Measurements from ENCODE around the gene CDC40. TPM values are rescaled to one million over a fixed set of nuclear protein-coding genes. Genes with fewer than 3 reads are reported as not detected.

CDC40 gene
- total and polyA plus RNA-seq, 10 of the 15 experiments (the other 5 are each of a cell fraction or from before 2014, with no cell fraction given): 20.1 to 35.5 (median 26.1) TPM

GRCh38 chr6:110266996-110267395, 86.8 kb downstream of the CDC40 start:
- Histone ChIP-seq H3K9ac (ENCODE audit: control insufficient read depth, insufficient read depth, low read length) (no peak overlapping the region), H3K9me3 (replicated peaks; ENCODE audit: control insufficient read depth, insufficient read depth, low read length) (no peaks in the 10 kb centered on the region), H2AFZ (ENCODE audit: control insufficient read depth, low read depth, low read length) (no peak overlapping the region), H3K36me3 (ENCODE audit: control insufficient read depth in 2 of 2, insufficient read depth in 2 of 2, low read length in 1 of 2) (no peaks in the 10 kb centered on the region), H4K20me1 (ENCODE audit: control insufficient read depth, insufficient read depth) (no peaks in the 10 kb centered on the region), H3K4me1 (ENCODE audit: control insufficient read depth, insufficient read depth, low read length) (no peaks in the 10 kb centered on the region), H3K4me2 (ENCODE audit: control insufficient read depth, insufficient read depth) (no peak overlapping the region), H3K27ac (ENCODE audit: control insufficient read depth, insufficient read depth) (no peak overlapping the region), H3K79me2 (ENCODE audit: control insufficient read depth, insufficient read depth, low read length) (no peaks in the 10 kb centered on the region), H3K4me3 (no peak overlapping the region), H3K27me3 (replicated peaks in 1 of 2; ENCODE audit: control insufficient read depth in 2 of 2, insufficient read depth in 2 of 2, low read length in 1 of 2) (no peaks in the 10 kb centered on the region)
- ATAC-seq (no peak), DNase-seq (ENCODE audit: low read depth, low spot score) (no peak), FAIRE-seq (no peak)
- no TSS peak for BruUV-seq (replicated peaks)
- ChIA-PET POLR2A (no interaction called here), CTCF (no interaction called here), SMC1A (ENCODE audit: uncharacterized antibody, unreplicated experiment) (no interaction called here), RAD21 (ENCODE audit: unreplicated experiment) (no interaction called here)
- in situ Hi-C loops (cut with MboI) (no loop called here), intact Hi-C loops (cut with micrococcal nuclease; ENCODE audit: unreplicated experiment) (no loop called here)
- TF ChIP-seq NRF1 (conservative IDR thresholded peaks at IDR 0.05; ENCODE audit: low read depth, low read length) (no peak), SREBF2 (IDR thresholded peaks at IDR 0.05; ENCODE audit: low read length) (no peak), ZNF207 (IDR thresholded peaks at IDR 0.05; ENCODE audit: borderline replicate concordance) (no peak), IKZF1 (conservative IDR thresholded peaks at IDR 0.05) (no peak), ZNF384 (IDR thresholded peaks at IDR 0.05; ENCODE audit: borderline replicate concordance, low read depth, low read length) (no peak), SUPT20H (IDR thresholded peaks at IDR 0.05; ENCODE audit: borderline replicate concordance, control insufficient read depth, low read depth, low read length) (no peak), E2F4 (IDR thresholded peaks at IDR 0.05; ENCODE audit: low read depth, low read length) (no peak), MTA2 (IDR thresholded peaks at IDR 0.05; ENCODE audit: low read depth) (no peak), RELA (IDR thresholded peaks at IDR 0.05; ENCODE audit: borderline replicate concordance, partially characterized antibody) (no peak), NR2C2 (IDR thresholded peaks at IDR 0.05; ENCODE audit: borderline replicate concordance, control insufficient read depth, insufficient read length, low read depth) (no peak), STAT1 (conservative IDR thresholded peaks at IDR 0.05) (no peak), EGR1 (IDR thresholded peaks at IDR 0.05; ENCODE audit: borderline replicate concordance in 1 of 2, low read depth in 2 of 2, low read length in 2 of 2) (no peak), SIN3A (IDR thresholded peaks at IDR 0.05; ENCODE audit: low read depth, low read length) (no peak), SUZ12 (IDR thresholded peaks at IDR 0.05; ENCODE audit: unreplicated experiment) (no peak), SPI1 (IDR thresholded peaks at IDR 0.05; ENCODE audit: borderline replicate concordance, insufficient read depth, low read depth, low read length) (no peak), ZBTB11 (CRISPR knock-in tag; IDR thresholded peaks at IDR 0.05) (no peak), ZSCAN29 (IDR thresholded peaks at IDR 0.05) (no peak)
- TF ChIP-seq, protein P1, sequence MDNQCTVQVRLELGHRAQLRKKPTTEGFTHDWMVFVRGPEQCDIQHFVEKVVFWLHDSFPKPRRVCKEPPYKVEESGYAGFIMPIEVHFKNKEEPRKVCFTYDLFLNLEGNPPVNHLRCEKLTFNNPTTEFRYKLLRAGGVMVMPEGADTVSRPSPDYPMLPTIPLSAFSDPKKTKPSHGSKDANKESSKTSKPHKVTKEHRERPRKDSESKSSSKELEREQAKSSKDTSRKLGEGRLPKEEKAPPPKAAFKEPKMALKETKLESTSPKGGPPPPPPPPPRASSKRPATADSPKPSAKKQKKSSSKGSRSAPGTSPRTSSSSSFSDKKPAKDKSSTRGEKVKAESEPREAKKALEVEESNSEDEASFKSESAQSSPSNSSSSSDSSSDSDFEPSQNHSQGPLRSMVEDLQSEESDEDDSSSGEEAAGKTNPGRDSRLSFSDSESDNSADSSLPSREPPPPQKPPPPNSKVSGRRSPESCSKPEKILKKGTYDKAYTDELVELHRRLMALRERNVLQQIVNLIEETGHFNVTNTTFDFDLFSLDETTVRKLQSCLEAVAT (IDR thresholded peaks at IDR 0.05): no peak
